ENCODE results near the gene NGLY1. TPM values are rescaled to one million over a fixed set of nuclear protein-coding genes. Genes with fewer than 3 reads are reported as not detected.
A peak's percentile ranks its signal among the peaks of the same experiment; 100 is the strongest.

NGLY1 gene
- total RNA-seq, 1 donor from 2014 or later = 34.1 TPM

DNA sequence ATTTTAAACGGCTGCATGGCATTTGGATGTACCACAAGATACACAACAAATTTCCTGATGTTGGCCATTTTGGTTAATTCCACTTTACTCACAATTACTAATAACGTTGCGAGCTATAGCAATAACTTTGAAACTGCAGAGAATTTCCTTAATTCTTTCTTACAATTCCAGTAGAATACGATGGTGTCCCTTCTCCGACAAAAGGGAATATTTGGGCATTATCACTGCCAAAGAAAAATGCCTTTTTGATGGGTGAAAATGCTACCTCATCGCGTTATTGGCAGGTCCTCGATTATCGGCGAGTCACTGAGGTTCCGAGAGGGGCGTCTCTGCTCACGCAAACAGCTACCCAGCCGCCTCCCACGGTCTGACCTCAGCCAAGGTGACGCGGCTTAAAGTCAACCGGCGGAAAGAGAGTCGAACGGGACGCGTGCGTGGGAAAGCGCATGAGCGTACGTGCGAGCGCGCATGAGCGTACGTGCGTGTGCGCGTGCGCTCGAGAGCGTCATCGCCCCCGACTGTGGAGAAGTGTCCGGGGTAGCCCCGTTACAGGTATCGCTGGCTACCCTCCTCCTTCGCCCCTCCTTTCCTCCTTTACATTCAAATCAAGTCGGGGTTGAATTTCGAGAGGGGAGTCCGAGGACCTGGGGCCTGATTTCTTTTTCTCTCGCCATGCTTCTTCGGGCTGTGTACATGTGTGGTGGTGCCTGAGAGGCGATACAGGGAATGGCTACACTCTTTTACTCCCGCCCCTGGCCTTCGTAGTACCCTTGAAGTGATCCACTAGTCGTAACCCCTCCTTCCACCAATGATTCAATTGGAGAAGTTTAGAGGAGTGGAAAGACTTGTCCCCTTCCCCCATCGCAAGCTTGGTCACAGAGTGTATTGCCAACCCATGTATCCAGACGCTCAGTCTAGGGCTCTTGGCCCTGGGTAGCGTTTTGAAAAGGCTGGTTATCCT, 6.6 kb upstream of the NGLY1 start, which contains the start of gene OXSM:
TSS of gene OXSM (plus strand) at position 495 of the 961 bp plus-strand sequence. CDS start 931 bp downstream, outside the sequence.
- peaks cover 10% of the 10 kb centered on the region for H3K36me3 ChIP-seq
- intact Hi-C loops (cut with DNase I) = no loop called here
- peak within 1 kb of the TSS; percentile 83 for H3K27ac ChIP-seq
- peak; percentile 94 for DNase-seq
- TF ChIP-seq CTCF (IDR thresholded peaks at IDR 0.05) = no peak
- no peaks in the 10 kb centered on the region for H3K27me3 ChIP-seq (ENCODE audit: low read depth)
- no peaks in the 10 kb centered on the region for H3K9me3 ChIP-seq
- H3K4me1 ChIP-seq = peaks cover 22% of the 10 kb centered on the region
- peak within 1 kb of the TSS; percentile 70 for H3K4me3 ChIP-seq
- peak; percentile 99 for ATAC-seq

DNA sequence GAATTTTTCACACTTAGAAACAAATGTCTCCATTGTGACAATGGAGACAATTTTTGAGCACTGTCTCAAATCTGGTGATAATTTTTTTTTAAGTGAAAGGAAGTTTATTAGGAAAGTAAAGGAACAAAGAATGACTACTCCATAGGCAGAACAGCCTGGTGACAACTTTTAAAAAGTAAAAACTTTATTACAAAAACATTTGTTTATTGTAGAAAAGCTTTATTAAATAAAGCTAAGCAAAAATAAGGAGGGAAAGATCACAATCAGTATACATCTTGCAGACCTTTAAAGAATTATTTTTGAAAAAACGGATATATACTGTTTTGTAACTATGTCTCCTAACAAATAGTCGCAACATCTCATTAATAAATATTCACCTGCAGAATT, 6.0 kb upstream of the NGLY1 start:
- DNase-seq (no peak), ATAC-seq (no peak)
- H3K36me3 ChIP-seq = peaks cover 3% of the 10 kb centered on the region
- H3K4me1 ChIP-seq = peaks cover 24% of the 10 kb centered on the region
- intact Hi-C loops (cut with DNase I) = no loop called here
- H3K27ac ChIP-seq = peak overlapping the region; percentile 83
- H3K9me3 ChIP-seq = no peaks in the 10 kb centered on the region
- H3K27me3 ChIP-seq (ENCODE audit: low read depth) = no peaks in the 10 kb centered on the region
- TF ChIP-seq CTCF (IDR thresholded peaks at IDR 0.05) = no peak
- peak overlapping the region; percentile 70 for H3K4me3 ChIP-seq

DNA sequence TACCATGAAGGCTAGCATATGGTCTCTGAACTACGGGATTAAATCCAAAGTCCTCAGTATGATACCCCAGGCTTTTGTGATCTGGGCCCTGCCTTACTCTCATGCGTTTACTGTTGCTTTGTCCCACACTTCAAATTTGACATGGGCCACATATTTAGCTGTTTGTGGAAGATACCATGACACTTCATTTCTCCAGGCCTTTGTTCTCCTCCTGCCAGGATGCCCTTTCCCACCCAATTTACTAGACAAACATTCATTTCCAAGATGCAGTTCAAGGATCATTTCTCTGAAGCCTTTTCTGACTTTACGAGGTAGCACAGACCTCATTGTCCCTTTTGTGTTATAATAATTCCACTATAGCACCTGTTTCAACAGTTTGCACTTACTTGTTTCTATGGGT, 4.4 kb upstream of the NGLY1 start:
- Histone ChIP-seq H3K4me1 (peaks cover 29% of the 10 kb centered on the region), H3K27ac (no peak overlapping the region), H3K27me3 (ENCODE audit: low read depth) (no peaks in the 10 kb centered on the region), H3K9me3 (no peaks in the 10 kb centered on the region), H3K36me3 (no peaks in the 10 kb centered on the region), H3K4me3 (no peak overlapping the region)
- TF ChIP-seq CTCF (IDR thresholded peaks at IDR 0.05) = no peak
- intact Hi-C loops (cut with DNase I) = no loop called here
- no peak for ATAC-seq
- no peak for DNase-seq

GRCh38 chr3:25785826-25786225, 2.6 kb upstream of the NGLY1 start:
- no peaks in the 10 kb centered on the region for H3K9me3 ChIP-seq
- ATAC-seq (no peak), DNase-seq (no peak)
- no peak overlapping the region for H3K27ac ChIP-seq
- H3K4me3 ChIP-seq = no peak overlapping the region
- no peaks in the 10 kb centered on the region for H3K27me3 ChIP-seq (ENCODE audit: low read depth)
- no peak for TF ChIP-seq CTCF (IDR thresholded peaks at IDR 0.05)
- H3K4me1 ChIP-seq = peaks cover 40% of the 10 kb centered on the region
- intact Hi-C loops (cut with DNase I) = no loop called here
- no peaks in the 10 kb centered on the region for H3K36me3 ChIP-seq

- intact Hi-C loops (cut with DNase I) = no loop called here
- no peak for TF ChIP-seq CTCF (IDR thresholded peaks at IDR 0.05)
- H3K36me3 ChIP-seq = no peaks in the 10 kb centered on the region
- no peak overlapping the region for H3K27ac ChIP-seq
- ATAC-seq (no peak), DNase-seq (no peak)
- no peak overlapping the region for H3K4me3 ChIP-seq
- H3K4me1 ChIP-seq = peaks cover 43% of the 10 kb centered on the region
- H3K9me3 ChIP-seq = no peaks in the 10 kb centered on the region
- no peaks in the 10 kb centered on the region for H3K27me3 ChIP-seq (ENCODE audit: low read depth)
Observed at GRCh38 chr3:25784971-25785370, 1.7 kb upstream of the NGLY1 start.
